ENCODE data around the gene ARHGEF2.

GRCh38 chr1:155973723-155974122, 4.6 kb downstream of the ARHGEF2 start:
- TF ChIP-seq CTCF (conservative IDR thresholded peaks at IDR 0.05) (no peak), EZH2 (IDR thresholded peaks at IDR 0.05; ENCODE audit: low read depth) (no peak)

Data from PC-9 (cell line).